Activated CD8-positive, alpha-beta memory T cell treated with anti-CD3 and anti-CD28 coated beads, Interleukin-2, amount 50 U/mL, for 24 hours (primary cell): ENCODE data around the gene ZCCHC7.
"Not testable (repeated sequence)": the region's sequence is repeated elsewhere in the genome, so short reads cannot be mapped to it uniquely, and the experiment has no call there.

Experiments
- DNase-seq: peaks from one replicate; pipeline ENCODE4 v3.0.0-alpha.2; 2020; ENCODE audit errors: extremely low read depth

ZCCHC7 gene

GRCh38 chr9:37293664-37294524, 173.5 kb downstream of the ZCCHC7 start:
- DNase-seq = no peak

- no peak for DNase-seq
Observed at GRCh38 chr9:37295178-37295577, 174.8 kb downstream of the ZCCHC7 start.

GRCh38 chr9:37295796-37296195, 175.4 kb downstream of the ZCCHC7 start:
- DNase-seq = no peak

- no peak for DNase-seq
Observed at GRCh38 chr9:37297592-37297991, 177.2 kb downstream of the ZCCHC7 start.

- no peak for DNase-seq
Observed at GRCh38 chr9:37300620-37301019, 180.2 kb downstream of the ZCCHC7 start.

- no peak for DNase-seq
Observed at GRCh38 chr9:37301042-37301853, 180.9 kb downstream of the ZCCHC7 start.

GRCh38 chr9:37301854-37302172, 181.4 kb downstream of the ZCCHC7 start:
- no peak for DNase-seq

- DNase-seq = no peak
Observed at GRCh38 chr9:37302277-37302676, 181.9 kb downstream of the ZCCHC7 start.

GRCh38 chr9:37303272-37303671, 182.9 kb downstream of the ZCCHC7 start:
- DNase-seq = not testable (repeated sequence)

- DNase-seq = no peak
Observed at GRCh38 chr9:37309136-37309535, 188.8 kb downstream of the ZCCHC7 start.

GRCh38 chr9:37311938-37312708, 191.7 kb downstream of the ZCCHC7 start:
- no peak for DNase-seq

GRCh38 chr9:37324261-37324683, 203.9 kb downstream of the ZCCHC7 start:
- no peak for DNase-seq

GRCh38 chr9:37324691-37325490, 204.5 kb downstream of the ZCCHC7 start:
- no peak for DNase-seq

GRCh38 chr9:37325778-37326177, 205.4 kb downstream of the ZCCHC7 start:
- DNase-seq = no peak

- DNase-seq = no peak
Observed at GRCh38 chr9:37327553-37327952, 207.2 kb downstream of the ZCCHC7 start.

GRCh38 chr9:37328556-37329227, 208.3 kb downstream of the ZCCHC7 start:
- no peak for DNase-seq

GRCh38 chr9:37329576-37329975, 209.2 kb downstream of the ZCCHC7 start:
- no peak for DNase-seq

GRCh38 chr9:37331871-37332270, 211.5 kb downstream of the ZCCHC7 start:
- DNase-seq = no peak

GRCh38 chr9:37332578-37332977, 212.2 kb downstream of the ZCCHC7 start:
- no peak for DNase-seq

GRCh38 chr9:37333288-37333687, 212.9 kb downstream of the ZCCHC7 start:
- no peak for DNase-seq

GRCh38 chr9:37335238-37335637, 214.9 kb downstream of the ZCCHC7 start:
- DNase-seq = no peak
